ENCODE results near the gene CEACAM3. TPM values are rescaled to one million over a fixed set of nuclear protein-coding genes. Genes with fewer than 3 reads are reported as not detected.

Gene CEACAM3
- total RNA-seq, 2 donors from 2014 or later = not detected

GRCh38 chr19:41844601-41845000 lies 48.2 kb downstream of the CEACAM3 start, which contains the start of gene LYPD4:
TSS of gene LYPD4 (minus strand) at chr19:41844683. CDS start at chr19:41839285, 5,398 bp downstream.
- H3K27me3 ChIP-seq (ENCODE audit: control insufficient read depth, insufficient read depth, low read length, poor library complexity, severe bottlenecking) = no peaks in the 10 kb centered on the region
- H3K4me3 Mint-ChIP-seq = no peak within 1 kb of the TSS
- peaks cover 26% of the 10 kb centered on the region for H3K27me3 Mint-ChIP-seq (ENCODE audit: insufficient read depth)
- no peaks in the 10 kb centered on the region for H3K4me1 ChIP-seq (ENCODE audit: control insufficient read depth, insufficient read depth, low read length)
- H3K4me1 Mint-ChIP-seq = no peaks in the 10 kb centered on the region
- H3K27ac ChIP-seq (ENCODE audit: low read depth, low read length) = no peak within 1 kb of the TSS
- peaks cover 6% of the 10 kb centered on the region for H3K9me3 Mint-ChIP-seq
- H3K36me3 ChIP-seq (ENCODE audit: control insufficient read depth, insufficient read depth, low read length) = no peaks in the 10 kb centered on the region
- DNase-seq = peak; percentile 68
- H3K36me3 Mint-ChIP-seq (ENCODE audit: low read depth) = no peaks in the 10 kb centered on the region
- H3K4me3 ChIP-seq (ENCODE audit: low read length) = no peak within 1 kb of the TSS
- WGBS, 2 experiments (ENCODE audit: insufficient coverage in 1 of 2, insufficient read length in 1 of 2) = 86 to 94% methylated on average over 20 to 30 of the region's 30 CpGs
- H3K9ac ChIP-seq (ENCODE audit: extremely low read depth, low read length, poor library complexity, severe bottlenecking) = no peak within 1 kb of the TSS
- TF ChIP-seq CTCF (conservative IDR thresholded peaks at IDR 0.05) = no peak
- H3K27ac Mint-ChIP-seq = no peak within 1 kb of the TSS
- H3K9me3 ChIP-seq (ENCODE audit: control insufficient read depth, low read length) = no peaks in the 10 kb centered on the region

GRCh38 chr19:41845001-41845050 lies 48.4 kb downstream of the CEACAM3 start, which contains the start of gene DMRTC2:
TSS of gene DMRTC2 (plus strand) at chr19:41845042. CDS start at chr19:41847429, 2,387 bp downstream.
- peaks cover 6% of the 10 kb centered on the region for H3K9me3 Mint-ChIP-seq

GRCh38 chr19:41845051-41845590 lies 48.7 kb downstream of the CEACAM3 start:
- 88 to 92% methylated on average over 12 to 15 of the region's 23 CpGs for WGBS, 2 experiments (ENCODE audit: insufficient coverage in 1 of 2, insufficient read length in 1 of 2)
- Mint-ChIP-seq H3K27ac (no peak overlapping the region), H3K27me3 (ENCODE audit: insufficient read depth) (peaks cover 26% of the 10 kb centered on the region), H3K36me3 (ENCODE audit: low read depth) (no peaks in the 10 kb centered on the region), H3K4me3 (no peak overlapping the region), H3K4me1 (no peaks in the 10 kb centered on the region), H3K9me3 (peaks cover 6% of the 10 kb centered on the region)
- TF ChIP-seq CTCF (conservative IDR thresholded peaks at IDR 0.05) = no peak
- H3K27ac ChIP-seq (ENCODE audit: low read depth, low read length) = no peak overlapping the region
- H3K27me3 ChIP-seq (ENCODE audit: control insufficient read depth, insufficient read depth, low read length, poor library complexity, severe bottlenecking) = no peaks in the 10 kb centered on the region
- H3K9me3 ChIP-seq (ENCODE audit: control insufficient read depth, low read length) = no peaks in the 10 kb centered on the region
- H3K4me1 ChIP-seq (ENCODE audit: control insufficient read depth, insufficient read depth, low read length) = no peaks in the 10 kb centered on the region
- H3K36me3 ChIP-seq (ENCODE audit: control insufficient read depth, insufficient read depth, low read length) = no peaks in the 10 kb centered on the region
- DNase-seq = no peak
- H3K9ac ChIP-seq (ENCODE audit: extremely low read depth, low read length, poor library complexity, severe bottlenecking) = no peak overlapping the region
- no peak overlapping the region for H3K4me3 ChIP-seq (ENCODE audit: low read length)

More at GRCh38 chr19:41845001-41845050, 48.4 kb downstream of the CEACAM3 start, which contains the start of gene DMRTC2:
- H3K4me1 Mint-ChIP-seq = no peaks in the 10 kb centered on the region
- H3K9me3 ChIP-seq (ENCODE audit: control insufficient read depth, low read length) = no peaks in the 10 kb centered on the region
- H3K36me3 Mint-ChIP-seq (ENCODE audit: low read depth) = no peaks in the 10 kb centered on the region
- H3K27ac ChIP-seq (ENCODE audit: low read depth, low read length) = no peak within 1 kb of the TSS
- no peaks in the 10 kb centered on the region for H3K27me3 ChIP-seq (ENCODE audit: control insufficient read depth, insufficient read depth, low read length, poor library complexity, severe bottlenecking)
- no peaks in the 10 kb centered on the region for H3K4me1 ChIP-seq (ENCODE audit: control insufficient read depth, insufficient read depth, low read length)
- no peak within 1 kb of the TSS for H3K4me3 ChIP-seq (ENCODE audit: low read length)
- no peak for DNase-seq
- no peak within 1 kb of the TSS for H3K27ac Mint-ChIP-seq
- no peak within 1 kb of the TSS for H3K4me3 Mint-ChIP-seq
- no peaks in the 10 kb centered on the region for H3K36me3 ChIP-seq (ENCODE audit: control insufficient read depth, insufficient read depth, low read length)
- no peak within 1 kb of the TSS for H3K9ac ChIP-seq (ENCODE audit: extremely low read depth, low read length, poor library complexity, severe bottlenecking)
- no peak for TF ChIP-seq CTCF (conservative IDR thresholded peaks at IDR 0.05)
- H3K27me3 Mint-ChIP-seq (ENCODE audit: insufficient read depth) = peaks cover 26% of the 10 kb centered on the region
- WGBS, 2 experiments (ENCODE audit: insufficient coverage in 1 of 2, insufficient read length in 1 of 2) = 98 to 100% methylated on average over 3 of the region's 3 CpGs
